Smooth muscle cell (in vitro differentiated cells): ENCODE results near the gene SLC4A1AP. TPM values are rescaled to one million over a fixed set of nuclear protein-coding genes. Genes with fewer than 3 reads are reported as not detected.
"Not testable (repeated sequence)": the region's sequence is repeated elsewhere in the genome, so short reads cannot be mapped to it uniquely, and the experiment has no call there.

Experiments
- DNase-seq: peaks from one replicate; lab custom pipeline; 2025; ENCODE audit not compliant: unreplicated experiment; lab: John Stamatoyannopoulos, UW
- H2AFZ ChIP-seq: fragments of 200-600 bp; sonication (generic); 2 replicates; pipeline ENCODE4 v1.6.0; 2016; ENCODE audit warnings: antibody characterized with exemption, low read depth, mild to moderate bottlenecking
- H3F3A ChIP-seq: fragments of 200-600 bp; sonication (generic); 2 replicates; pipeline ENCODE4 v1.6.0; 2017; ENCODE audit warnings: antibody characterized with exemption, low read depth
- H3K27ac ChIP-seq: fragments of 200-600 bp; sonication (generic); 2 replicates; pipeline ENCODE4 v1.5.1; 2016; ENCODE audit warnings: low read depth, mild to moderate bottlenecking
- H3K27me3 ChIP-seq: fragments of 200-600 bp; sonication (generic); 2 replicates; pipeline ENCODE4 v1.6.1; 2016; ENCODE audit warnings: low read depth, mild to moderate bottlenecking
- H3K36me3 ChIP-seq: fragments of 200-600 bp; sonication (generic); 2 replicates; pipeline ENCODE4 v1.5.1; 2016; ENCODE audit warnings: low read depth
- H3K4me1 ChIP-seq: fragments of 200-600 bp; sonication (generic); 2 replicates; pipeline ENCODE4 v1.5.1; 2016; ENCODE audit warnings: low read depth
- H3K4me2 ChIP-seq: fragments of 200-600 bp; sonication (generic); 2 replicates; pipeline ENCODE4 v1.6.0; 2016; ENCODE audit warnings: mild to moderate bottlenecking
- H3K4me3 ChIP-seq: fragments of 200-600 bp; sonication (generic); 2 replicates; pipeline ENCODE4 v1.5.1; 2016; ENCODE audit warnings: mild to moderate bottlenecking
- H3K79me2 ChIP-seq: fragments of 200-600 bp; sonication (generic); 2 replicates; pipeline ENCODE4 v1.6.0; 2016; ENCODE audit warnings: low read depth, mild to moderate bottlenecking
- H3K9ac ChIP-seq: fragments of 200-600 bp; sonication (generic); 2 replicates; pipeline ENCODE4 v1.6.0; 2016; ENCODE audit warnings: low read depth
- H3K9me3 ChIP-seq: fragments of 200-600 bp; sonication (generic); replicated peaks from 2 replicates; pipeline ENCODE4 v1.5.1; 2016; ENCODE audit warnings: low read depth
- H4K20me1 ChIP-seq: fragments of 200-600 bp; sonication (generic); 2 replicates; pipeline ENCODE4 v1.6.0; 2016; ENCODE audit warnings: low read depth
- CTCF ChIP-seq: fragments of 200-600 bp; sonication (generic); IDR thresholded peaks from 2 replicates; pipeline ENCODE4 v1.5.1; 2017; ENCODE audit warnings: borderline replicate concordance, mild to moderate bottlenecking, antibody characterized with exemption; ENCODE audit not compliant: insufficient read depth, poor library complexity, severe bottlenecking
- WGBS: methylation state at CpG from one replicate; pipeline ENCODE4 v1.1.7; 2016; ENCODE audit warnings: low lambda C conversion rate; 5-methylcytosine and 5-hydroxymethylcytosine counted together
- polyA plus RNA-seq: library from polyadenylated mRNA; unstranded; fragments of >200 nt; fragmentation: Nextera tagmentation; extraction: Ambion mirVana; gene quantifications from 2 replicates; pipeline ENCODE4 v1.2.1, GENCODE V29; 2016
- total RNA-seq: library from RNA; depleted of rRNA; stranded (reverse); fragments of >200 nt; gene quantifications from 2 replicates; pipeline ENCODE4 v1.2.3, GENCODE V29; 2014

Gene SLC4A1AP
- total and polyA plus RNA-seq, 2 experiments from 2014 or later: 26.2 to 27.5 TPM

GRCh38 chr2:27671235-27671634, 7.5 kb downstream of the SLC4A1AP start:
- Histone ChIP-seq H3K9ac (no peak overlapping the region), H2AFZ (no peak overlapping the region), H3K4me2 (no peak overlapping the region), H3K27me3 (no peaks in the 10 kb centered on the region), H3K9me3 (no peaks in the 10 kb centered on the region), H3K27ac (no peak overlapping the region), H3K4me1 (no peaks in the 10 kb centered on the region), H3K4me3 (no peak overlapping the region), H3K79me2 (no peaks in the 10 kb centered on the region), H3K36me3 (peaks cover 16% of the 10 kb centered on the region), H4K20me1 (no peaks in the 10 kb centered on the region), H3F3A (no peaks in the 10 kb centered on the region)
- no peak for DNase-seq
- WGBS: 97% methylated on average over 4 of the region's 4 CpGs
- no peak for TF ChIP-seq CTCF

- H3F3A ChIP-seq: no peaks in the 10 kb centered on the region
- no peak overlapping the region for H3K27ac ChIP-seq
- DNase-seq: no peak
- no peaks in the 10 kb centered on the region for H3K27me3 ChIP-seq
- no peaks in the 10 kb centered on the region for H3K4me1 ChIP-seq
- H3K9me3 ChIP-seq: no peaks in the 10 kb centered on the region
- H2AFZ ChIP-seq: no peak overlapping the region
- no peak overlapping the region for H3K4me3 ChIP-seq
- no peaks in the 10 kb centered on the region for H4K20me1 ChIP-seq
- TF ChIP-seq CTCF: no peak
- no peaks in the 10 kb centered on the region for H3K79me2 ChIP-seq
- H3K4me2 ChIP-seq: no peak overlapping the region
- peaks cover 24% of the 10 kb centered on the region for H3K36me3 ChIP-seq
- H3K9ac ChIP-seq: no peak overlapping the region
- WGBS: 84% methylated on average over 5 of the region's 5 CpGs
Measured at GRCh38 chr2:27672723-27673486, 9.2 kb downstream of the SLC4A1AP start.

GRCh38 chr2:27680571-27680970, 16.9 kb downstream of the SLC4A1AP start:
- Histone ChIP-seq H3K4me2 (no peak overlapping the region), H3K36me3 (peaks cover 24% of the 10 kb centered on the region), H3K4me3 (no peak overlapping the region), H3K27ac (peak overlapping the region; percentile 93), H3K9ac (no peak overlapping the region), H3F3A (peaks cover 16% of the 10 kb centered on the region), H2AFZ (no peak overlapping the region), H3K27me3 (no peaks in the 10 kb centered on the region), H3K79me2 (no peaks in the 10 kb centered on the region), H3K9me3 (no peaks in the 10 kb centered on the region), H4K20me1 (no peaks in the 10 kb centered on the region), H3K4me1 (peaks cover 4% of the 10 kb centered on the region)
- whole genome bisulfite sequencing: 93% methylated on average over 2 of the region's 2 CpGs
- no peak for TF ChIP-seq CTCF
- no peak for DNase-seq

- peak overlapping the region; percentile 74 for H3K4me2 ChIP-seq
- no peak for TF ChIP-seq CTCF
- 74% methylated on average over 1 of the region's 1 CpG for WGBS
- no peaks in the 10 kb centered on the region for H3K27me3 ChIP-seq
- H3K79me2 ChIP-seq: no peaks in the 10 kb centered on the region
- H3K4me3 ChIP-seq: no peak overlapping the region
- peak overlapping the region; percentile 74 for H3K9ac ChIP-seq
- peaks cover 16% of the 10 kb centered on the region for H3F3A ChIP-seq
- no peaks in the 10 kb centered on the region for H4K20me1 ChIP-seq
- H3K27ac ChIP-seq: peak overlapping the region; percentile 93
- no peak for DNase-seq
- peaks cover 4% of the 10 kb centered on the region for H3K4me1 ChIP-seq
- H3K36me3 ChIP-seq: peaks cover 18% of the 10 kb centered on the region
- H2AFZ ChIP-seq: no peak overlapping the region
- H3K9me3 ChIP-seq: no peaks in the 10 kb centered on the region
Measured at GRCh38 chr2:27681841-27682240, 18.2 kb downstream of the SLC4A1AP start.

GRCh38 chr2:27682334-27682771, 18.7 kb downstream of the SLC4A1AP start:
- H3K4me3 ChIP-seq, H3K27me3 ChIP-seq, H2AFZ ChIP-seq, H4K20me1 ChIP-seq, H3K9me3 ChIP-seq, H3K79me2 ChIP-seq, H3K4me1 ChIP-seq, DNase-seq: not testable (repeated sequence)
- peak overlapping the region; percentile 74 for H3K9ac ChIP-seq
- peaks cover 16% of the 10 kb centered on the region for H3F3A ChIP-seq
- WGBS: 47% methylated on average over 7 of the region's 7 CpGs
- peaks cover 17% of the 10 kb centered on the region for H3K36me3 ChIP-seq
- peak overlapping the region; percentile 93 for H3K27ac ChIP-seq
- peak overlapping the region; percentile 74 for H3K4me2 ChIP-seq
